Naive B cell (primary cell): ENCODE data around the gene ARSA. TPM values are rescaled to one million over a fixed set of nuclear protein-coding genes. Genes with fewer than 3 reads are reported as not detected.
"Not testable (repeated sequence)": the region's sequence is repeated elsewhere in the genome, so short reads cannot be mapped to it uniquely, and the experiment has no call there.

Source experiments
- ATAC-seq, 2 donors: fragments of 150-1000 bp; cut with Tn5 transposase; 2 replicates each; pipeline ENCODE4 v1.10.0; 2021; ENCODE audit warnings: low read depth in 2 of 2, mild to moderate bottlenecking in 2 of 2, moderate library complexity in 2 of 2
- DNase-seq: peaks from one replicate; pipeline ENCODE4 v3.0.0; 2022
- H3K27ac Mint-ChIP-seq, 6 donors: one replicate each; pipeline ENCODE4 v1.8.0; 2020 to 2022; ENCODE audit warnings: mild to moderate bottlenecking in 6 of 6, mixed read lengths in 6 of 6, moderate library complexity in 5 of 6, inconsistent platforms in 2 of 6
- H3K27me3 Mint-ChIP-seq, 3 donors: one replicate each; pipeline ENCODE4 v1.8.0; 2021 to 2022; ENCODE audit warnings: mixed read lengths in 3 of 3, mild to moderate bottlenecking in 1 of 3
- H3K36me3 Mint-ChIP-seq, 2 donors: one replicate each; pipeline ENCODE4 v1.8.0; 2020 to 2022; ENCODE audit warnings: mixed read lengths in 2 of 2, inconsistent platforms in 1 of 2, mild to moderate bottlenecking in 1 of 2
- H3K4me1 Mint-ChIP-seq, 3 donors: one replicate each; pipeline ENCODE4 v1.8.0; 2020 to 2022; ENCODE audit warnings: mixed read lengths in 3 of 3, inconsistent platforms in 1 of 3, mild to moderate bottlenecking in 1 of 3, moderate library complexity in 1 of 3
- H3K4me3 Mint-ChIP-seq, 8 donors: one replicate each; pipeline ENCODE4 v1.8.0; 2020 to 2022; ENCODE audit warnings: mild to moderate bottlenecking in 8 of 8, mixed read lengths in 8 of 8, moderate library complexity in 8 of 8, inconsistent platforms in 2 of 8
- H3K9me3 Mint-ChIP-seq, 7 donors: one replicate each; pipeline ENCODE4 v1.8.0; 2020 to 2022; ENCODE audit warnings: mixed read lengths in 7 of 7, mild to moderate bottlenecking in 5 of 7, inconsistent platforms in 2 of 7, moderate library complexity in 1 of 7
- polyA plus RNA-seq, 6 donors: library from polyadenylated mRNA; unstranded; fragments of 300-500 nt; fragmentation: Illumina TruSeq; gene quantifications; one replicate each; pipeline ENCODE4 v1.2.3, GENCODE V29; 2021; ENCODE audit warnings: low read depth in 6 of 6

Gene ARSA
- polyA plus RNA-seq, 6 donors from 2014 or later = 7.5 to 12.5 (median 8.8) TPM

DNA sequence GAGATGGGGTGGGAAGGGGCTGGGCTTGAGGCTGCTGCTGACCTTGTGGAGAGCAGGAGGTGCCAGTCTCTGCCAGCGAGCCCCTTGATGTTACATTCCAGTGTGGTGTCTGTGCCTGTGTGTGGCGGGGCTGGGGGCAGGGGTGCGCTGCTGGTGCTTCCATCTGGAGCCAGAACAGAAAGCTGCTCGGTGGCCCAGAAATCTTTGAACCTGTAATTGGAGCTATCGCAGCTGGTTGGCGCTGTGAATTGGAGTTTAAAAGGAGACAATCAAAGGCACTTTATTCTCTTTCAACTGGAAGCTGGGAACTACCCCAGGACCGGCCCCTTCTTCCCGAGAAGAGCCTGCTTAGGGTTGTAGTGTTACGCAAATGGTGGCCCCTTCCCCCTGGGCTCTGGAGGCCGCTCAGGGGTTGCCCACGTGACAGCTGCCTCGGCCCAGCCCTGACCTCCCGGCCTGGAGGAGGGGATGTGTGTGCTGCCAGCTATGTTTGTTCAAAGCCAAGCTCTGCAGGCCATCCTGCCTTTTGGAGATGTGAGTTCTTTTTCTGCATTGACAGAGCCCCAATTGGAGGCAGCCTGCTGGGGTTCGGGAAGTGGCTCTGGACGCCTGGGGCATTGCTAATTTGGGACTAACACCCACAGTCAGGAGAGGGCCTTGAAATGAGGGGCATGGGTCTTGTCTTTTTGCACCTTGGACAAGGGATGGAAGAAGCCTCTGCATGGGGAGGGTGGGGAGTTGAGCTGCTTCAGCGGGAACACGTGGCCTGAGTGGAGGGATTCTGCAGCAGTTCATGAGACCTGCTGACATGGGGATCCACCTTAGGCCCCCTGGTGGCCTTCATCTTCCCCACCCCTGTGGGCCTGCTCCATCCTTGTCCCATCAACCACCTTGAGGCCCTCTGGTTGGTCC lies 14.0 kb upstream of the ARSA start:
- Mint-ChIP-seq H3K36me3 (no peaks in the 10 kb centered on the region), H3K4me3 (no peak overlapping the region), H3K27ac (no peak overlapping the region), H3K9me3 (no peaks in the 10 kb centered on the region), H3K4me1 (no peaks in the 10 kb centered on the region), H3K27me3 (peaks cover 3 to 26% (median 5%) of the 10 kb centered on the region in 3 donors)
- DNase-seq = no peak
- ATAC-seq = peak in 1 of 2 donors; percentile 20

DNA sequence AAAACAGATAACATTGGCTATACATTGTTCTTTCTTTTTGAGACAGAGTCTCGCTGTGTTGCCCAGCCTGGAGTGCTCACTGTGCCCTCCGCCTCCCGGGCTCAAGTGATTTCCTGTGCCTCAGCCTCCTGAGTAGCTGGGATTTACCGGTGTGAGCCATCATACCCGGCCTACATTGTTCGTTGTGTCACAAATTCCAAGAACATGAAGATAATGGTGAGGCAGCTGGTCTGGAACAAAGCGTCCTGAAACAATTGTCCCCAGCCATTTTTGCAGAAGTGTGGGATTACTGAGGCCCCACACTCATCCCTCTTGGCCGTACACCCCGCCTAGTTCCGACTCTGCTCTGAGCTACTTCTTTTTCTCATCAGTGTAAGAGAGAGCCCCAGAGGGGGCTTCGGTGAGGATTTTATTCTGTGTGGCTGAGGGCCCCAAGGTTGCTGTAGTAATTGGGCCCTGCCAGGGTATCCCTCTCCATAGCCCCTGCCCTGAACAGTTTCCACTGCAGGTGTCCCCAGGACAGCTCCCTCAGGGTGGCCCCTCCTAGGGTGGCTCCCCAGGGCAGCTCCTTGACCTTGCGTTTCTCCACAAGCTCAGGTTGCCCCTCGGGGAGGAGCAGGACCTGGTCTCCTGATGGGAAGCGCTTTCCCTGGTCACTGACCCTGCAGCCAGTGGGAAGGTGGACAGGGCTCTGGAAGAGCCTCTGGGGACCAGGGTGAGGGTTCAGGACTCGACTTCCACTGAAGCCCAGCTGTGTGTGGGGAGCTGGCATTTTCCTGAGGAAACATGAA lies 13.1 kb upstream of the ARSA start:
- DNase-seq = no peak
- Mint-ChIP-seq H3K4me3 (no peak overlapping the region), H3K9me3 (no peaks in the 10 kb centered on the region)

DNA sequence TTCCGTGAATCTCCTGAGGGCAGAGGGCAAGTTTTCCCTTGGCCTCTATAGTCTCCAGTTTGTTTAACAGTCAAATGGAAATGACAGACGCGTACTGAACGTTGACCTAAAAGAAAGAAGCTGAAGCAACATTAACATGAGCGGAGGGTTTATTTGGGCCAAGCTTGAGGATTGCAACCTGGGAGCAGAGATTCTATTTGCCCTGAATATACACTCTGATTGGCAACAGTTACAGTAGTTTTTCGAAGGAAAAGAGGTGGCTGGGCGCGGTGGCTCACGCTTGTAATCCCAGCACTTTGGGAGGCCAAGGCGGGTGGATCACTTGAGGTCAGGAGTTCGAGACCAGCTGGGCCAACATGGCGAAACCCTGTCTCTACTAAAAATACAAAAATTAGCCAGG lies 12.3 kb upstream of the ARSA start:
- H3K27ac Mint-ChIP-seq = not testable (repeated sequence)

More for the DNA sequence above, 13.1 kb upstream of the ARSA start:
- peaks cover 3 to 18% (median 5%) of the 10 kb centered on the region in 3 donors for H3K27me3 Mint-ChIP-seq
- H3K27ac Mint-ChIP-seq = no peak overlapping the region
- peaks cover 0 to under 1% (median 0%) of the 10 kb centered on the region in 3 donors for H3K4me1 Mint-ChIP-seq
- no peak for ATAC-seq
- H3K36me3 Mint-ChIP-seq = no peaks in the 10 kb centered on the region

GRCh38 chr22:50635591-50635990 lies 7.6 kb upstream of the ARSA start:
- DNase-seq (no peak), ATAC-seq (no peak)
- H3K9me3 Mint-ChIP-seq = no peaks in the 10 kb centered on the region
- peaks cover 0 to 6% (median 3%) of the 10 kb centered on the region in 3 donors for H3K4me1 Mint-ChIP-seq
- H3K4me3 Mint-ChIP-seq = no peak overlapping the region
- H3K36me3 Mint-ChIP-seq = no peaks in the 10 kb centered on the region
- H3K27me3 Mint-ChIP-seq = peaks cover 0 to 6% (median 0%) of the 10 kb centered on the region in 3 donors
- no peak overlapping the region for H3K27ac Mint-ChIP-seq

More for the DNA sequence above, 12.3 kb upstream of the ARSA start:
- not testable (repeated sequence) for H3K9me3 Mint-ChIP-seq, DNase-seq, ATAC-seq, H3K4me1 Mint-ChIP-seq, H3K4me3 Mint-ChIP-seq, H3K36me3 Mint-ChIP-seq
- H3K27me3 Mint-ChIP-seq = peaks cover 3 to 22% (median 5%) of the 10 kb centered on the region in 3 donors

GRCh38 chr22:50633771-50634170 lies 5.8 kb upstream of the ARSA start:
- Mint-ChIP-seq H3K4me3 (peak overlapping the region in 1 of 8 donors; percentile 49), H3K9me3 (no peaks in the 10 kb centered on the region), H3K27me3 (peaks cover 0 to 6% (median 0%) of the 10 kb centered on the region in 3 donors), H3K4me1 (peaks cover 3 to 9% (median 9%) of the 10 kb centered on the region in 3 donors), H3K27ac (no peak overlapping the region), H3K36me3 (no peaks in the 10 kb centered on the region)
- ATAC-seq = no peak
- DNase-seq = no peak

DNA sequence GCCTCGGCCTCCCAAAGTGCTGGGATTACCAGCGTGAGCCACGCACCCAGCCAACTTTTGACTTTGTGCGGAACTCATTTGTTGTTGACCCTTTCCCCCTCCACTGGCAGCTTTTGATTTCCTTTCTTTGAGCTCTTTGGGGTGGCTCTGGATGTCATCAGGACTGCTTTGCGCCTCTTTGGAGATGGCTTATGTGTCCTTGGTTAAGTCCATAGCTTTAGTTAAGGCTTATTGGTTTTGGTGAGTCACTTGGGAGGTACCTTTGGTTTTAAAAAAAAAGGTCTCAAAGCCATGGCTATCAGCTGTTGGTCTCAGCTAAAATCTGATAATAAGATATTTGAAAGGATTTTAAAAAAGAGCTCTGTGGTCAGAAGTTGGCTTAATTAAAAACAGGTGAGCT lies 5.1 kb upstream of the ARSA start:
- Mint-ChIP-seq H3K36me3 (no peaks in the 10 kb centered on the region), H3K9me3 (no peaks in the 10 kb centered on the region), H3K4me3 (no peak overlapping the region), H3K27me3 (peaks cover 0 to 6% (median 0%) of the 10 kb centered on the region in 3 donors), H3K27ac (peak overlapping the region in 1 of 6 donors; percentile 51), H3K4me1 (peaks cover 9 to 16% (median 14%) of the 10 kb centered on the region in 3 donors)
- ATAC-seq (no peak), DNase-seq (no peak)

GRCh38 chr22:50630376-50630775 lies 2.4 kb upstream of the ARSA start:
- Mint-ChIP-seq H3K27me3 (no peaks in the 10 kb centered on the region), H3K4me3 (peak overlapping the region in 2 of 8 donors; percentile 61 to 74), H3K36me3 (no peaks in the 10 kb centered on the region), H3K4me1 (peaks cover 14 to 18% (median 16%) of the 10 kb centered on the region in 3 donors), H3K9me3 (no peaks in the 10 kb centered on the region), H3K27ac (peak overlapping the region in 1 of 6 donors; percentile 68)
- ATAC-seq = no peak
- DNase-seq = no peak

DNA sequence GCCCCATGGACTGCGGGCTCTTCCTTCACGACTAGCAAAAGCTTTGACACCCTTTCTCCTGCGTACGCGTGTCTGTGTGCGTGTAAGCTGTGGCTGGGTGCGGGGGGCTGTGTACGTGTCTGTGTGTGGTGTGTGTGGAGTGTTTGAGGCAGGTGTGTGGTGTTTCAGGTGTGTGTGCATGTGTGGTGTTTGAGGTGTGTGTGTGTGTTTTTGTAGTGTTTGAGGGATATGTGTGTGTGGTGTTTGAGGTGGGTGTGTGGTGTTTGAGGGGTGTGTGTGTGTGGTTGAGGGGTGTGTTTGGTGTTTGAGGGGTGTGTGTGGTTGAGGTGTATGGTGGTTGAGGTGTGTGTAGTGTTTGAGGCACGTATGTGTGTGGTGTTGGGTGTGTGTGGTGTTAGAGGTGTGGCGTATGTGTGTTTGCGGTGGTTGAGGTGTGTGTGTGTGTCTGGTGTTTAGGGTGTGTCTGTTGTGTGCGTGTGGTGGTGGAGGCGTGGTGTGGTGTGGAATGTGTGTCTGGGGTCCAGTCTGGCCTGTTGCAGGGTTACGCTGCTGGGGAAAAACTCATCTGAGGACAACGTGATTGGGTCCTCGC lies 687 bp upstream of the ARSA start:
- peaks cover 14 to 18% (median 16%) of the 10 kb centered on the region in 3 donors for H3K4me1 Mint-ChIP-seq
- no peaks in the 10 kb centered on the region for H3K27me3 Mint-ChIP-seq
- DNase-seq (no peak), ATAC-seq (no peak)
- peak overlapping the region in 4 of 6 donors; percentile 37 to 97 (median 84) for H3K27ac Mint-ChIP-seq
- peak overlapping the region; percentile 82 to 95 (median 92) for H3K4me3 Mint-ChIP-seq
- H3K36me3 Mint-ChIP-seq = no peaks in the 10 kb centered on the region
- H3K9me3 Mint-ChIP-seq = no peaks in the 10 kb centered on the region

DNA sequence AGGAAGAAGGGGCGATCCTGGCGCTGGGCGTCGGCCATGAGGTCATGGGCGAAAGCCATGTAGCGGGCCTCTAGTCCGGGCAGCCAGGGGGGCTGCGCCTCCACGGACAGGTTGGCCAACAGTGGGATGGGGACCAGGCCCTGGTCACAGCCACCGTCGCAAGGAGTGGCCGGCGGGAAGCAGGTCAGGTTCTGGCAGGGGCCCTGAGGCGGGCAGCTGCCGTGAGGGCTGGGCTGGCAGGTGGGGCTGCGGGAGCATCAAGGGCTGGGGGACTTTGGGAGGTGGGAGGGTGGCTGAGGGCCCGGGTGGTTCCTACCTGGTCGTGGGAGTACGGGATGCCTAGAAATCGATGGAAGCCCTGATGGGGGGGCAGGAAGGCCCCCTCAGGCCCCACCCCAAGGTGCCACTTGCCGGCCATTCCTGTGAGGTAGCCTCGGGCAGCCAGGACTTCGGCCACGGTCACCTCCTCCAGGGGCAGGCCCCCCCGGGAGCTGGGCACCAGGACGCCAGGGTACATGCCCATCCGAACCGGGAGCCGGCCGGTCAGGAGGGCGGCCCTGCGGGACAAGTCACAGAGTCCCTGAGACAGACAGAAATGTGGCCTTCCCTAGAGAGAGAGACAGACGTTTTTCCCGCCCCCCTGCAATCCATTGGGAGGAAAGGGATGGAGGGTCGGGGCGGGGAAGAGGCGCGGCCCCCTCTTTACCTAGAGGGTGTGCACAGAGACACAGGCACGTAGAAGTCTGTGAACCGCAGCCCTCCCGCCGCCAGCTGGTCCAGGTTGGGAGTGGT lies 906 bp downstream of the ARSA start:
- H3K4me3 Mint-ChIP-seq = peak overlapping the region; percentile 80 to 89 (median 84)
- H3K9me3 Mint-ChIP-seq = no peaks in the 10 kb centered on the region
- peaks cover 20 to 26% (median 22%) of the 10 kb centered on the region in 3 donors for H3K4me1 Mint-ChIP-seq
- H3K27me3 Mint-ChIP-seq = no peaks in the 10 kb centered on the region
- DNase-seq = no peak
- ATAC-seq = no peak
- peak overlapping the region in 3 of 6 donors; percentile 54 to 93 (median 64) for H3K27ac Mint-ChIP-seq
- H3K36me3 Mint-ChIP-seq = no peaks in the 10 kb centered on the region

DNA sequence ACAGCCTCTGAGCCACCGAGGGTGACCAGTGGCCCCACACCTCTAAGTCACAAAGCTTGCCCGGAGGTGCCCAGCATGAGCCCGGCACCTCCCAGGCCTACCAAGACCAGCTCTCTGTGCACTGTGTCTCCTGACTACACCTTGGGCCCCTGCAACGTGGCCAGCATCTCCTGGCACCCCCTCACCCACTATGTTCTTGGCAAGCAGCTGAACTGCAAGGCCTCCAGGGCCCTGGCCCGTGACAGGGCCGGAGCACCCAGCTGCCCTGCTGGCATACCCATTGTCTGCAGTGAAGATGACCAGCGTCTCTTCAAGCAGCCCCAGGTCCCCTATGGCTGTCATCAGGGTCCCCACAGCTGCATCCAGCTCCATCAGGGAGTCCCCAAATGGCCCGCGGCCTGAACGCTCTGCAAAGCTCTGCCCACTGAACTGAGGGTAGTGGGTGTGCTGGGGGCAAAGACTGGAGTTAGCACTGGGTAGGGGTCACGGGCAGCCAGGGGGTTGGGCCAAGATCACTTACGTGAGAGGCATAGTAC lies 1.6 kb downstream of the ARSA start:
- ATAC-seq (no peak), DNase-seq (no peak)
- no peaks in the 10 kb centered on the region for H3K36me3 Mint-ChIP-seq
- H3K4me3 Mint-ChIP-seq = peak overlapping the region; percentile 32 to 89 (median 72)
- H3K27ac Mint-ChIP-seq = peak overlapping the region in 3 of 6 donors; percentile 64 to 93 (median 85)
- H3K9me3 Mint-ChIP-seq = no peaks in the 10 kb centered on the region
- H3K27me3 Mint-ChIP-seq = no peaks in the 10 kb centered on the region
- H3K4me1 Mint-ChIP-seq = peaks cover 25 to 33% (median 28%) of the 10 kb centered on the region in 3 donors

DNA sequence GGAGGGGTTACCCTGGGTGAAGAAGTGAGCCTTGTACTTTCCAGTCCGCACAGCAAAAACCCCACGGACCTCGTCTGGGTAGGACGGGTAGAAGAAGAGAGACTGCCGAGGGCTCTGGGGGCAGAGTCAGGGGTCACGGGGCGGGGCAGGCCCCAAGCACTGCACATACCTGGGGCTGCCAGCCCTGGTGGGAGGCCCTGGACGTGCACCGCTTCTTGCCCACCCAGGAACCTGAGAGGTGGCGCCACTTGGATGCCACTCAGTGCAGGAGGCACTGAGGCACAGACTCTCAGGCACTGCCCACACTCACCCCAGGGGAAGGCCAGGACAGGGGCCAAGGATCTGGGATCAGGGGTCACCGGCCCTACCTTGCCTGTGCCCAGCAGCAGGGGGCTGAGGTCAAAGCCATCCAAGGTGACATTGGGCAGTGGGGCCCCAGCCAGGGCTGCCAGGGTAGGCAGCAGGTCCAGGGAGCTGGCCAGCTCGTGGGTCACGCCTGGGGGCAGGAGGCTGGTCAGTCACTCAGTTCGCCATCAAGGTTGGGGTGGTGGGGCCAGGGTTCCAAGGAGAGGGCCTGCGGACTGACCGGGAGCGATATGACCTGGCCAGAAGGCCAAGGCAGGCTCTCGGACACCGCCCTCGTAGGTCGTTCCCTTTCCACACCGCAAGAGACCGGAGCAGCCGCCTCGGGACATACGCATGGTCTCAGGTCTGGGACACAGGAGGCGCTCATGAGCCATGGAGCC lies 2.2 kb downstream of the ARSA start:
- Mint-ChIP-seq H3K27ac (peak overlapping the region in 2 of 6 donors; percentile 13 to 50), H3K4me3 (peak overlapping the region in 3 of 8 donors; percentile 17 to 66 (median 65)), H3K27me3 (no peaks in the 10 kb centered on the region), H3K9me3 (no peaks in the 10 kb centered on the region), H3K36me3 (no peaks in the 10 kb centered on the region), H3K4me1 (peaks cover 32 to 39% (median 35%) of the 10 kb centered on the region in 3 donors)
- ATAC-seq (no peak), DNase-seq (no peak)

- Mint-ChIP-seq H3K4me3 (peak overlapping the region in 1 of 8 donors; percentile 63), H3K4me1 (peaks cover 36 to 45% (median 40%) of the 10 kb centered on the region in 3 donors), H3K27me3 (no peaks in the 10 kb centered on the region), H3K36me3 (no peaks in the 10 kb centered on the region), H3K27ac (peak overlapping the region in 2 of 6 donors; percentile 13 to 42), H3K9me3 (no peaks in the 10 kb centered on the region)
- no peak for ATAC-seq
- DNase-seq = no peak
Measured at GRCh38 chr22:50625131-50625567, 2.8 kb downstream of the ARSA start.
